Tibial nerve (tissue), 4 donors: ENCODE measurements around the gene PTBP3. TPM values are rescaled to one million over a fixed set of nuclear protein-coding genes. Genes with fewer than 3 reads are reported as not detected.
"Not testable (repeated sequence)": the region's sequence is repeated elsewhere in the genome, so short reads cannot be mapped to it uniquely, and the experiment has no call there.

Experiments used
- DNase-seq, 2 donors: peaks; one replicate each; pipeline ENCODE4 v3.0.0-alpha.2; 2019; ENCODE audit warnings: low spot score in 2 of 2
- H3K27ac ChIP-seq, 4 donors: fragments of 200-600 bp; sonication (generic) in 3 of 4; one replicate each; pipeline ENCODE4 v1.5.1; 2017 to 2019; ENCODE audit warnings: mild to moderate bottlenecking in 1 of 4
- H3K27me3 ChIP-seq, 2 donors: fragments of 200-600 bp; sonication (generic) in 1 of 2; one replicate each; pipeline versions ENCODE4 v1.5.1 to v1.6.0; 2017 to 2019
- H3K36me3 ChIP-seq, 3 donors: fragments of 200-600 bp; sonication (generic); one replicate each; pipeline ENCODE4 v1.5.1; 2018 to 2019
- H3K4me1 ChIP-seq, 4 donors: fragments of 200-600 bp; sonication (generic) in 3 of 4; one replicate each; pipeline ENCODE4 v1.5.1; 2017 to 2019
- H3K4me3 ChIP-seq, 4 donors: fragments of 200-600 bp; sonication (generic) in 3 of 4; one replicate each; pipeline ENCODE4 v1.5.1; 2017 to 2019; ENCODE audit warnings: mild to moderate bottlenecking in 1 of 4, moderate library complexity in 1 of 4
- H3K9me3 ChIP-seq, 4 donors: fragments of 200-600 bp; sonication (generic) in 3 of 4; one replicate each; pipeline ENCODE4 v1.5.1; 2017 to 2019
- CTCF ChIP-seq, 5 experiments: fragments of 200-600 bp in 3 of 5; fragments of 450-650 bp in 2 of 5; sonication (generic) in 3 of 5; IDR thresholded peaks; one replicate each; pipeline ENCODE4 v1.5.1; 2016 to 2019; ENCODE audit warnings: antibody characterized with exemption in 5 of 5, mild to moderate bottlenecking in 3 of 5, moderate library complexity in 2 of 5
- EP300 ChIP-seq, 2 donors: sonication (generic); formaldehyde crosslinking; IDR thresholded peaks; one replicate each; pipeline ENCODE4 v1.6.1; 2017; ENCODE audit warnings: antibody characterized with exemption in 2 of 2, mild to moderate bottlenecking in 1 of 2
- POLR2A ChIP-seq, 2 donors: fragments of 450-650 bp; IDR thresholded peaks; one replicate each; pipeline ENCODE4 v1.6.1; 2017; ENCODE audit warnings: antibody characterized with exemption in 2 of 2, mild to moderate bottlenecking in 2 of 2, moderate library complexity in 2 of 2
- WGBS, 2 donors: methylation state at CpG; one replicate each; pipeline ENCODE4 v1.1.5; 2018; 5-methylcytosine and 5-hydroxymethylcytosine counted together
- total RNA-seq, 4 donors: library from RNA; depleted of rRNA; stranded (reverse); fragments of >200 nt; gene quantifications; one replicate each; pipeline ENCODE4 v1.1.0, GENCODE V29; 2016

The PTBP3 gene
- total RNA-seq, 4 donors from 2014 or later: 25.9 to 46.5 (median 31.8) TPM

- Histone ChIP-seq H3K27ac (no peak overlapping the region), H3K9me3 (no peaks in the 10 kb centered on the region), H3K27me3 (no peaks in the 10 kb centered on the region), H3K4me1 (peaks cover 0 to 33% (median 2%) of the 10 kb centered on the region in 4 donors), H3K36me3 (peaks cover 0 to 6% (median 0%) of the 10 kb centered on the region in 3 donors), H3K4me3 (no peak overlapping the region)
- 62 to 88% methylated on average over 2 of the region's 2 CpGs for WGBS, 2 donors
- no peak for TF ChIP-seq CTCF (IDR thresholded peaks at IDR 0.05)
- no peak for TF ChIP-seq POLR2A (IDR thresholded peaks at IDR 0.05)
- TF ChIP-seq EP300 (IDR thresholded peaks at IDR 0.05): no peak
- no peak for DNase-seq
These were observed 43.7 kb upstream of the PTBP3 start for GRCh38 chr9:112377087-112377486.

- H3K27me3 ChIP-seq: no peaks in the 10 kb centered on the region
- no peak for DNase-seq
- WGBS, 2 donors: 91 to 93% methylated on average over 5 of the region's 5 CpGs
- TF ChIP-seq EP300 (IDR thresholded peaks at IDR 0.05) (no peak), POLR2A (IDR thresholded peaks at IDR 0.05) (no peak), CTCF (IDR thresholded peaks at IDR 0.05) (no peak)
- no peak overlapping the region for H3K27ac ChIP-seq
- peaks cover 0 to 6% (median 0%) of the 10 kb centered on the region in 3 donors for H3K36me3 ChIP-seq
- peaks cover 0 to 18% (median 2%) of the 10 kb centered on the region in 4 donors for H3K4me1 ChIP-seq
- H3K4me3 ChIP-seq: no peak overlapping the region
- peaks cover 0 to 8% (median 0%) of the 10 kb centered on the region in 4 donors for H3K9me3 ChIP-seq
These were observed 41.9 kb upstream of the PTBP3 start for GRCh38 chr9:112375361-112375760.

- H3K27ac ChIP-seq, H3K4me3 ChIP-seq, DNase-seq, H3K36me3 ChIP-seq, H3K27me3 ChIP-seq: not testable (repeated sequence)
- Histone ChIP-seq H3K9me3 (peaks cover 0 to 11% (median 0%) of the 10 kb centered on the region in 4 donors), H3K4me1 (peaks cover 0 to 18% (median 2%) of the 10 kb centered on the region in 4 donors)
- WGBS, 2 donors: 100% methylated on average over 2 of the region's 2 CpGs
These were observed 40.8 kb upstream of the PTBP3 start for GRCh38 chr9:112374232-112374631.

GRCh38 chr9:112373666-112374065, 40.2 kb upstream of the PTBP3 start:
- WGBS, 2 donors: 91 to 92% methylated on average over 2 of the region's 2 CpGs
- not testable (repeated sequence) for H3K27ac ChIP-seq, DNase-seq, H3K27me3 ChIP-seq, H3K4me3 ChIP-seq
- Histone ChIP-seq H3K4me1 (peaks cover 0 to 16% (median 2%) of the 10 kb centered on the region in 4 donors), H3K36me3 (peaks cover 0 to 11% (median 0%) of the 10 kb centered on the region in 3 donors), H3K9me3 (peaks cover 0 to 14% (median 0%) of the 10 kb centered on the region in 4 donors)

- no peaks in the 10 kb centered on the region for H3K4me1 ChIP-seq
- TF ChIP-seq EP300 (IDR thresholded peaks at IDR 0.05): no peak
- TF ChIP-seq CTCF (IDR thresholded peaks at IDR 0.05): no peak
- TF ChIP-seq POLR2A (IDR thresholded peaks at IDR 0.05): no peak
- WGBS, 2 donors: 95 to 98% methylated on average over 1 of the region's 1 CpG
- H3K4me3 ChIP-seq: no peak overlapping the region
- H3K9me3 ChIP-seq: peaks cover 0 to 38% (median 0%) of the 10 kb centered on the region in 4 donors
- no peak for DNase-seq
- H3K27me3 ChIP-seq: no peaks in the 10 kb centered on the region
- H3K27ac ChIP-seq: no peak overlapping the region
- H3K36me3 ChIP-seq: peaks cover 0 to 11% (median 0%) of the 10 kb centered on the region in 3 donors
These were observed 37.6 kb upstream of the PTBP3 start for GRCh38 chr9:112371060-112371459.

- no peaks in the 10 kb centered on the region for H3K4me1 ChIP-seq
- no peak for DNase-seq
- no peak overlapping the region for H3K27ac ChIP-seq
- TF ChIP-seq EP300 (IDR thresholded peaks at IDR 0.05) (no peak), CTCF (IDR thresholded peaks at IDR 0.05) (no peak), POLR2A (IDR thresholded peaks at IDR 0.05) (no peak)
- H3K27me3 ChIP-seq: no peaks in the 10 kb centered on the region
- peaks cover 0 to 38% (median 0%) of the 10 kb centered on the region in 4 donors for H3K9me3 ChIP-seq
- WGBS, 2 donors: 95 to 96% methylated on average over 1 of the region's 1 CpG
- H3K4me3 ChIP-seq: no peak overlapping the region
- H3K36me3 ChIP-seq: peaks cover 0 to 11% (median 0%) of the 10 kb centered on the region in 3 donors
These were observed 36.4 kb upstream of the PTBP3 start for GRCh38 chr9:112369817-112370216.
